Endothelial cell of umbilical vein (primary cell): ENCODE data around the gene PLXNA4.

Source experiments
- CTCF ChIP-seq, 2 donors: IDR thresholded peaks; 1 replicate in 1 of 2; 2 replicates in 1 of 2; pipeline ENCODE4 v1.5.1; 2011; ENCODE audit warnings: low read length in 2 of 2, mild to moderate bottlenecking in 2 of 2, moderate library complexity in 2 of 2, control low read depth in 1 of 2, inconsistent platforms in 1 of 2, low read depth in 1 of 2; ENCODE audit not compliant: insufficient read depth in 1 of 2; ENCODE audit errors: extremely low read depth in 1 of 2
- POLR2A ChIP-seq: IDR thresholded peaks from 2 replicates; pipeline ENCODE4 v1.6.1; 2012; ENCODE audit warnings: low read depth, mild to moderate bottlenecking, control low read depth, low read length
- POLR2AphosphoS5 ChIP-seq: IDR thresholded peaks from 2 replicates; pipeline ENCODE4 v1.6.1; 2012; ENCODE audit warnings: low read depth, mild to moderate bottlenecking, control low read depth, low read length, moderate library complexity; ENCODE audit not compliant: insufficient read depth
- TF ChIP-seq, protein P1 (sequence below): IDR thresholded peaks from 2 replicates; pipeline ENCODE4 v1.6.1; 2011; ENCODE audit not compliant: insufficient read depth, insufficient read length

- TF ChIP-seq CTCF (IDR thresholded peaks at IDR 0.05; ENCODE audit: extremely low read depth in 1 of 2, insufficient read depth in 1 of 2, low read depth in 1 of 2, low read length in 2 of 2) = no peak
- no peak for TF ChIP-seq POLR2AphosphoS5
- no peak for TF ChIP-seq POLR2A
- TF ChIP-seq, protein P1, sequence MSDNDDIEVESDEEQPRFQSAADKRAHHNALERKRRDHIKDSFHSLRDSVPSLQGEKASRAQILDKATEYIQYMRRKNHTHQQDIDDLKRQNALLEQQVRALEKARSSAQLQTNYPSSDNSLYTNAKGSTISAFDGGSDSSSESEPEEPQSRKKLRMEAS = no peak
These were observed 155.7 kb downstream of the PLXNA4 start for GRCh38 chr7:132420527-132420926.
